ENCODE data around the gene CREBBP. TPM values are rescaled to one million over a fixed set of nuclear protein-coding genes. Genes with fewer than 3 reads are reported as not detected.

The CREBBP gene
- total RNA-seq, 1 donor from 2014 or later = 84.7 TPM

GRCh38 chr16:3740934-3741333 lies 139.6 kb downstream of the CREBBP start:
- Mint-ChIP-seq H3K4me3 (no peak overlapping the region), H3K9me3 (no peaks in the 10 kb centered on the region), H3K36me3 (ENCODE audit: low read depth) (peaks cover 28% of the 10 kb centered on the region), H3K27me3 (ENCODE audit: low read depth) (no peaks in the 10 kb centered on the region), H3K4me1 (peaks cover 4% of the 10 kb centered on the region), H3K27ac (ENCODE audit: unreplicated experiment) (no peak overlapping the region)
- TF ChIP-seq CTCF (conservative IDR thresholded peaks at IDR 0.05) = no peak
- DNase-seq (ENCODE audit: low read depth, low spot score) = no peak

- Mint-ChIP-seq H3K9me3 (no peaks in the 10 kb centered on the region), H3K4me3 (no peak overlapping the region), H3K27ac (ENCODE audit: unreplicated experiment) (no peak overlapping the region), H3K27me3 (ENCODE audit: low read depth) (no peaks in the 10 kb centered on the region), H3K4me1 (no peaks in the 10 kb centered on the region), H3K36me3 (ENCODE audit: low read depth) (peaks cover 28% of the 10 kb centered on the region)
- DNase-seq (ENCODE audit: low read depth, low spot score) = no peak
- no peak for TF ChIP-seq CTCF (conservative IDR thresholded peaks at IDR 0.05)
These were observed 140.3 kb downstream of the CREBBP start for GRCh38 chr16:3740186-3740585.

DNA sequence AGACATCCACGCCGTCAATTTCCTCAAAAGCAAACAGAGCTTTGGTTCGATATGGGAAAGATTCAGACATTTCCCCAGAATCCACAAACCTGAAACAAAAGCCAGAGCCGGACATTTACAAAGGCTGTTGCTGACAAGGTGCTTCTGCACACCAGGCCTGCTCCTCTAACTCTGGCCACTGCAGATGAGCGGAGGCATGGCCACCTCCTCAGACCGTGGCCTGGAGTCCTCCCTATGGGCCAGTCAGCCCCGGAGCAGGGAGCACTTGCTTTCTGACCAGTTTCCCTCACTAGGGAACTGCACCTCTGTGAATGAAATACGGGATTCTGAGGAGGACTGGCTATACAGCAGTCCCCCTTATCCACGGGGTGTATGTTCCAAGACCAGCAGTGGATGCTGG lies 140.9 kb downstream of the CREBBP start:
- H3K4me1 Mint-ChIP-seq = no peaks in the 10 kb centered on the region
- TF ChIP-seq CTCF (conservative IDR thresholded peaks at IDR 0.05) = no peak
- no peak overlapping the region for H3K27ac Mint-ChIP-seq (ENCODE audit: unreplicated experiment)
- no peak overlapping the region for H3K4me3 Mint-ChIP-seq
- H3K27me3 Mint-ChIP-seq (ENCODE audit: low read depth) = peaks cover 3% of the 10 kb centered on the region
- DNase-seq (ENCODE audit: low read depth, low spot score) = no peak
- H3K9me3 Mint-ChIP-seq = no peaks in the 10 kb centered on the region
- peaks cover 33% of the 10 kb centered on the region for H3K36me3 Mint-ChIP-seq (ENCODE audit: low read depth)

DNA sequence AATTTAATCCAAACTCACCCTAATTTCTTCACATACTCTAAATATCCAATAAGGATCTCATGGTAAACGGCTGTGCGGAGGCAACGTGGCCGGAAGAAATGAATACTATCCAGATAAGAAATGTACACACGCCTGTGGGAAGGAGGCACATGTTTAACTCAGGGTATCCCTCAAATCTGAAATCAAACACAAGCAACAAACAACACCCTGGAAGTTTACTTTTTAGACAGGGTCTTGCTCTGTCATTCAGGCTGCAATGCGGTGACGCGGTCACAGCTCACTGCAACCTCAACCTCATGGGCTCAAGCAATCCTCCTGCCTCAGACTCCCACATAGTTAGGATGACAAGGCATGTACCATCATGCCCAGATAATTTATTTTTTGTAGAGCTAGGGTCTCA lies 142.0 kb downstream of the CREBBP start:
- peaks cover 3% of the 10 kb centered on the region for H3K27me3 Mint-ChIP-seq (ENCODE audit: low read depth)
- H3K4me3 Mint-ChIP-seq = no peak overlapping the region
- no peak for TF ChIP-seq CTCF (conservative IDR thresholded peaks at IDR 0.05)
- H3K4me1 Mint-ChIP-seq = no peaks in the 10 kb centered on the region
- H3K27ac Mint-ChIP-seq (ENCODE audit: unreplicated experiment) = no peak overlapping the region
- DNase-seq (ENCODE audit: low read depth, low spot score) = no peak
- peaks cover 33% of the 10 kb centered on the region for H3K36me3 Mint-ChIP-seq (ENCODE audit: low read depth)
- no peaks in the 10 kb centered on the region for H3K9me3 Mint-ChIP-seq

GRCh38 chr16:3738128-3738527 lies 142.4 kb downstream of the CREBBP start:
- Mint-ChIP-seq H3K36me3 (ENCODE audit: low read depth) (peaks cover 33% of the 10 kb centered on the region), H3K27me3 (ENCODE audit: low read depth) (peaks cover 3% of the 10 kb centered on the region), H3K4me3 (no peak overlapping the region), H3K27ac (ENCODE audit: unreplicated experiment) (no peak overlapping the region), H3K9me3 (no peaks in the 10 kb centered on the region), H3K4me1 (no peaks in the 10 kb centered on the region)
- no peak for TF ChIP-seq CTCF (conservative IDR thresholded peaks at IDR 0.05)
- no peak for DNase-seq (ENCODE audit: low read depth, low spot score)

DNA sequence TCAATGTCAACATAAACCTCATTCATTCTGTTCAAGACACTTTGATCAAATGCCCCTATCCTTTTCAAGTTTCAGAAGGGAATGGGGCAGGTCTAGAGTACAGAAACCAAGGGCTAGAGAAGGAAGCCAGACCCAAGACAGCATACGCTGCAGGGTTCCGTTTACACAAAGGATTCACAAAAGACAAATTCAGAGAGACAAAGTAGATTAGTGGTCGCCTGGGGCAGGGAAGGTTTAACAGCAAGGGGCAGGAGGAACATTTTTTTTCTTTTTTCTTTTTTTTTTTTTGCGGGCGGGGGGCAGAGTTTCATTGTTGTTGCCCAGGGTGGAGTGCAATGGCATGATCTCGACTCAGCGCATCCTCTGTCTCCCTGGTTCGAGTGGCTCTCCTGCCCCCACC lies 143.3 kb downstream of the CREBBP start:
- H3K4me3 Mint-ChIP-seq = no peak overlapping the region
- no peaks in the 10 kb centered on the region for H3K4me1 Mint-ChIP-seq
- peak overlapping the region; percentile 44 for H3K27ac Mint-ChIP-seq (ENCODE audit: unreplicated experiment)
- DNase-seq (ENCODE audit: low read depth, low spot score) = no peak
- no peak for TF ChIP-seq CTCF (conservative IDR thresholded peaks at IDR 0.05)
- peaks cover 31% of the 10 kb centered on the region for H3K36me3 Mint-ChIP-seq (ENCODE audit: low read depth)
- peaks cover 3% of the 10 kb centered on the region for H3K27me3 Mint-ChIP-seq (ENCODE audit: low read depth)
- H3K9me3 Mint-ChIP-seq = no peaks in the 10 kb centered on the region

All from neural crest cell (in vitro differentiated cells).